ENCODE measurements around the gene SLC45A3. TPM values are rescaled to one million over a fixed set of nuclear protein-coding genes. Genes with fewer than 3 reads are reported as not detected.
"Not testable (repeated sequence)": the region's sequence is repeated elsewhere in the genome, so short reads cannot be mapped to it uniquely, and the experiment has no call there.

The SLC45A3 gene
- total RNA-seq, 1 experiment from 2014 or later, result 16.7 TPM

DNA sequence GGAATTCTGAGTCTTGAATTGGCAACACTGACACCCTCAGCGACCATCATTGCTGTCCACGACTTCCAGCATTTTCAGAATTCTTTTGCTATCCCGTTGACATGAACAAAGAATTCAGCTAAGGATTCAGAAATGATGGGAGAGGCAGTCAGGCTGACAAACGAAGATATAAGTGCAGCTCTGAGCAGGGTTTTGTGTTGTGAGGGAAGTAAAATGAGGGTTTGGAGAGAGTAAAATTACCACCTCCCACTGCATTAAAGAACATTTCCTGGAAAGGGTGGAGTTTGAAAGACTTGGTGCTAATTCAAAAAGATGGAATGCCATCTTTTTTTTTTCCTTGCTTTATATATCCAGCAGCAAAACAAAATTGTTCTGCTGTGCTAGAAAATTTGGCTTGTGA is 43.6 kb downstream of the SLC45A3 start:
- Histone ChIP-seq H2BK120ac (ENCODE audit: low read depth, low read length, poor library complexity, severe bottlenecking) (no peak overlapping the region), H2AFZ (ENCODE audit: low read length) (no peak overlapping the region)
- WGBS (ENCODE audit: extremely low coverage, insufficient read length, low lambda C conversion rate), result no CpG with 5 or more reads among the region's 4 CpGs

DNA sequence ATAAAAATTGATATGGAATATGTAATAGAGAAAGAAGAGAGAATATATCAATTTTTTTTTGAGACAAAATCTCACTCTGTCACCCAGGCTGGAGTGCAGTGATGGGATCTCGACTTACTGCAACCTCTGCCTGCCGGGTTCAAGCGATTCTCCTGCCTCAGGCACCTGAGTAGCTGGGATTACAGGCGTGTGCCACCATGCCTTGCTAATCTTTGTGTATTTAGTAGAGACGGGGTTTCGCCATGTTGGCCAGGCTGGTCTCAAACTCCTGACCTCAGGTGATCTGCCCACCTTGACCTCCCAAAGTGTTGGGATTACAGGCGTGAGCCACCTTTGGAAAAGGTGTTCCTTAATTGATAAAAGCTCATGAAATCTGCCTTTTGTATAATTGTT is 44.2 kb downstream of the SLC45A3 start:
- no CpG with 5 or more reads among the region's 7 CpGs for WGBS (ENCODE audit: extremely low coverage, insufficient read length, low lambda C conversion rate)

More for the DNA sequence above, 43.6 kb downstream of the SLC45A3 start:
- peaks cover 4% of the 10 kb centered on the region for H3K23me2 ChIP-seq (ENCODE audit: insufficient read length, low read depth, low read length, poor library complexity, severe bottlenecking)
- H3K4ac ChIP-seq (ENCODE audit: low read depth, low read length), result no peak overlapping the region
- no peaks in the 10 kb centered on the region for H3K27me3 ChIP-seq (ENCODE audit: insufficient read depth, low read length)
- Mint-ChIP-seq H3K4me3 (no peak overlapping the region), H3K27me3 (ENCODE audit: low read depth) (peaks cover 12% of the 10 kb centered on the region), H3K9me3 (no peaks in the 10 kb centered on the region), H3K36me3 (ENCODE audit: insufficient read depth in 1 of 3, low read depth in 3 of 3) (no peaks in the 10 kb centered on the region; a peak in 1 of 7 replicates), H3K4me1 (peaks cover 0 to 2% of the 10 kb centered on the region in 2 experiments; a peak in 1 of 4 replicates), H3K27ac (no peak overlapping the region)
- H2BK12ac ChIP-seq (ENCODE audit: insufficient read length, low read depth, low read length), result no peak overlapping the region
- H3K79me1 ChIP-seq (ENCODE audit: insufficient read depth, low read depth, low read length, poor library complexity, severe bottlenecking), result no peaks in the 10 kb centered on the region
- H3K18ac ChIP-seq (ENCODE audit: insufficient read length, low read depth, low read length), result no peak overlapping the region
- no peaks in the 10 kb centered on the region for H4K20me1 ChIP-seq (ENCODE audit: control insufficient read depth, insufficient read depth, insufficient read length)
- no peak overlapping the region for H3K23ac ChIP-seq (ENCODE audit: insufficient read length, low read depth, low read length)
- no peaks in the 10 kb centered on the region for H3K79me2 ChIP-seq (ENCODE audit: insufficient read depth, low read length)
- H2AK5ac ChIP-seq (ENCODE audit: insufficient read length, low read length), result no peak overlapping the region
- no peak overlapping the region for H3T11ph ChIP-seq (ENCODE audit: low read length)
- TF ChIP-seq, protein P1, sequence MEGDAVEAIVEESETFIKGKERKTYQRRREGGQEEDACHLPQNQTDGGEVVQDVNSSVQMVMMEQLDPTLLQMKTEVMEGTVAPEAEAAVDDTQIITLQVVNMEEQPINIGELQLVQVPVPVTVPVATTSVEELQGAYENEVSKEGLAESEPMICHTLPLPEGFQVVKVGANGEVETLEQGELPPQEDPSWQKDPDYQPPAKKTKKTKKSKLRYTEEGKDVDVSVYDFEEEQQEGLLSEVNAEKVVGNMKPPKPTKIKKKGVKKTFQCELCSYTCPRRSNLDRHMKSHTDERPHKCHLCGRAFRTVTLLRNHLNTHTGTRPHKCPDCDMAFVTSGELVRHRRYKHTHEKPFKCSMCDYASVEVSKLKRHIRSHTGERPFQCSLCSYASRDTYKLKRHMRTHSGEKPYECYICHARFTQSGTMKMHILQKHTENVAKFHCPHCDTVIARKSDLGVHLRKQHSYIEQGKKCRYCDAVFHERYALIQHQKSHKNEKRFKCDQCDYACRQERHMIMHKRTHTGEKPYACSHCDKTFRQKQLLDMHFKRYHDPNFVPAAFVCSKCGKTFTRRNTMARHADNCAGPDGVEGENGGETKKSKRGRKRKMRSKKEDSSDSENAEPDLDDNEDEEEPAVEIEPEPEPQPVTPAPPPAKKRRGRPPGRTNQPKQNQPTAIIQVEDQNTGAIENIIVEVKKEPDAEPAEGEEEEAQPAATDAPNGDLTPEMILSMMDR (conservative IDR thresholded peaks at IDR 0.05), result no peak
- no peak overlapping the region for H3K27ac ChIP-seq (ENCODE audit: insufficient read length, low read depth, low read length)
- H4K91ac ChIP-seq (ENCODE audit: insufficient read length, low read depth, low read length), result no peak overlapping the region
- no peak overlapping the region for H3K56ac ChIP-seq (ENCODE audit: insufficient read length, low read depth, low read length)
- H4K8ac ChIP-seq (replicated peaks; ENCODE audit: insufficient read length, low read depth, low read length), result no peak overlapping the region
- H3K4me1 ChIP-seq (ENCODE audit: insufficient read depth, low read length), result no peaks in the 10 kb centered on the region
- no peaks in the 10 kb centered on the region for H3K9me3 ChIP-seq (ENCODE audit: control insufficient read depth, low read depth, low read length)
- H4K5ac ChIP-seq (ENCODE audit: insufficient read length, low read depth, low read length), result no peak overlapping the region
- no peak overlapping the region for H2BK5ac ChIP-seq (ENCODE audit: insufficient read length, low read length)
- H3K9ac ChIP-seq (ENCODE audit: extremely low read depth, insufficient read length, low read length), result no peak overlapping the region
- no peak overlapping the region for H3K14ac ChIP-seq (ENCODE audit: insufficient read depth, low read length)
- no peak overlapping the region for H2BK20ac ChIP-seq (ENCODE audit: low read depth, low read length, poor library complexity, severe bottlenecking)
- no peak overlapping the region for H2BK15ac ChIP-seq (ENCODE audit: low read depth, low read length)
- no peak for DNase-seq
- H3K4me2 ChIP-seq (ENCODE audit: insufficient read depth, insufficient read length, low read length), result no peak overlapping the region

More for the DNA sequence above, 44.2 kb downstream of the SLC45A3 start:
- H2BK15ac ChIP-seq (ENCODE audit: low read depth, low read length); DNase-seq; H2BK120ac ChIP-seq (ENCODE audit: low read depth, low read length, poor library complexity, severe bottlenecking); H3K9me3 Mint-ChIP-seq; H3T11ph ChIP-seq (ENCODE audit: low read length); H3K4me1 Mint-ChIP-seq; H2AK5ac ChIP-seq (ENCODE audit: insufficient read length, low read length); H3K79me2 ChIP-seq (ENCODE audit: insufficient read depth, low read length); H2BK20ac ChIP-seq (ENCODE audit: low read depth, low read length, poor library complexity, severe bottlenecking); H2AFZ ChIP-seq (ENCODE audit: low read length); H4K5ac ChIP-seq (ENCODE audit: insufficient read length, low read depth, low read length); H4K20me1 ChIP-seq (ENCODE audit: control insufficient read depth, insufficient read depth, insufficient read length); H3K23ac ChIP-seq (ENCODE audit: insufficient read length, low read depth, low read length); H3K56ac ChIP-seq (ENCODE audit: insufficient read length, low read depth, low read length); H4K8ac ChIP-seq (replicated peaks; ENCODE audit: insufficient read length, low read depth, low read length); H3K4ac ChIP-seq (ENCODE audit: low read depth, low read length); H3K79me1 ChIP-seq (ENCODE audit: insufficient read depth, low read depth, low read length, poor library complexity, severe bottlenecking); H3K9me3 ChIP-seq (ENCODE audit: control insufficient read depth, low read depth, low read length); H3K14ac ChIP-seq (ENCODE audit: insufficient read depth, low read length); H3K4me1 ChIP-seq (ENCODE audit: insufficient read depth, low read length); H3K18ac ChIP-seq (ENCODE audit: insufficient read length, low read depth, low read length); H3K36me3 Mint-ChIP-seq (ENCODE audit: insufficient read depth in 1 of 3, low read depth in 3 of 3); H4K91ac ChIP-seq (ENCODE audit: insufficient read length, low read depth, low read length); H3K27me3 ChIP-seq (ENCODE audit: insufficient read depth, low read length); H2BK5ac ChIP-seq (ENCODE audit: insufficient read length, low read length); H2BK12ac ChIP-seq (ENCODE audit: insufficient read length, low read depth, low read length); H3K27ac ChIP-seq (ENCODE audit: insufficient read length, low read depth, low read length); H3K4me3 Mint-ChIP-seq; H3K27ac Mint-ChIP-seq; H3K4me2 ChIP-seq (ENCODE audit: insufficient read depth, insufficient read length, low read length); H3K23me2 ChIP-seq (ENCODE audit: insufficient read length, low read depth, low read length, poor library complexity, severe bottlenecking); H3K9ac ChIP-seq (ENCODE audit: extremely low read depth, insufficient read length, low read length): not testable (repeated sequence)
- H3K27me3 Mint-ChIP-seq (ENCODE audit: low read depth), result peaks cover 13% of the 10 kb centered on the region
